ENCODE measurements around the gene RNU6-7. TPM values are rescaled to one million over a fixed set of nuclear protein-coding genes. Genes with fewer than 3 reads are reported as not detected.

RNU6-7 gene
- total and polyA plus RNA-seq, 2 of the 13 experiments (the other 11 are each of a cell fraction or from before 2014, with no cell fraction given), result under 0.01 TPM; not detected in 1

DNA sequence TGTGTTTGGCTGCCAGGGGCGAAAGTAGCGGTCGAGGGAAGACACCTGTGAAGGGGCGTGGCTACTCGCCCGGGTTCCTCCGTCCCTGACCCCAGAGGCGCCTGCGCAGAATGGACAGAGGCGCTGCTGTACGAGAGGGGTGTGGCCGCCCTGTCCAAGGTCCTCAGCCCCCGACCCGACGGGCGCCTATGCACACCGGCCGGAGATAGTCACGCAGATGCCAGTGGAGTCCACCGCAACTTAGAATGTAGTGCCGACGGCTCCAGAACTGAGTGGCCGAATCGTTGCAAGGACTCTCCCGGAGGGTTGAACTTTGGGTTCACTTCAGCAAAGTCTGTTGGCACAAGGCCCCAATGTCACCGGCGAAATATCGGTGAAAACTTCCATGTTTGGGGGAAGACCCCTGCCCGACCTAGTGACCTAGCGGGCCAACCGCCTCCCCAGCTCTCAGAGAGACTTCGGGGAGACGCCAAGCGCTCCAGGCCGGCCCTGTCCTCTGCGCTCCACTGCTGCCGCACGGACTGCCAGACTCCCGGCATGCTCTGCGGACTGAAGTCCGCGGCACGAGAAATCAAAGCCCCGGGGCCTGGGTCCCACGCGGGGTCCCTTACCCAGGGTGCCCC, 541 bp upstream of the RNU6-7 start (continued):
- TF ChIP-seq ATF7 (IDR thresholded peaks at IDR 0.05) (no peak), ATF7 (CRISPR knock-in tag; IDR thresholded peaks at IDR 0.05) (peak; percentile 54), ZFP37 (CRISPR knock-in tag; IDR thresholded peaks at IDR 0.05; ENCODE audit: borderline replicate concordance) (peak; percentile 70), HMGA1 (CRISPR knock-in tag; conservative IDR thresholded peaks at IDR 0.05) (no peak), NFIC (IDR thresholded peaks at IDR 0.05; ENCODE audit: low read length) (no peak), ZFP36 (IDR thresholded peaks at IDR 0.05; ENCODE audit: borderline replicate concordance, low read depth, low read length, partially characterized antibody) (no peak), FOXO1 (CRISPR knock-in tag; IDR thresholded peaks at IDR 0.05) (peak; percentile 79), RAD21 (CRISPR knock-in tag; IDR thresholded peaks at IDR 0.05) (peak; percentile 75), REPIN1 (CRISPR knock-in tag; IDR thresholded peaks at IDR 0.05; ENCODE audit: borderline replicate concordance, low read depth) (peak; percentile 95), ZNF772 (CRISPR knock-in tag; IDR thresholded peaks at IDR 0.05) (peak; percentile 96), FOXM1 (CRISPR knock-in tag; IDR thresholded peaks at IDR 0.05) (no peak), ZNF652 (CRISPR knock-in tag; IDR thresholded peaks at IDR 0.05; ENCODE audit: borderline replicate concordance, low read depth) (no peak; the same call in 1 of the 2 replicates), SP4 (CRISPR knock-in tag; IDR thresholded peaks at IDR 0.05) (peak; percentile 82), IKZF1 (IDR thresholded peaks at IDR 0.05) (no peak), NAIF1 (CRISPR knock-in tag; IDR thresholded peaks at IDR 0.05; ENCODE audit: borderline replicate concordance) (0 out of 2 replicates have a peak, but pooled peaks have one; percentile 55), FOXA3 (CRISPR knock-in tag; IDR thresholded peaks at IDR 0.05) (peak; percentile 67)
- TF ChIP-seq, protein P1, sequence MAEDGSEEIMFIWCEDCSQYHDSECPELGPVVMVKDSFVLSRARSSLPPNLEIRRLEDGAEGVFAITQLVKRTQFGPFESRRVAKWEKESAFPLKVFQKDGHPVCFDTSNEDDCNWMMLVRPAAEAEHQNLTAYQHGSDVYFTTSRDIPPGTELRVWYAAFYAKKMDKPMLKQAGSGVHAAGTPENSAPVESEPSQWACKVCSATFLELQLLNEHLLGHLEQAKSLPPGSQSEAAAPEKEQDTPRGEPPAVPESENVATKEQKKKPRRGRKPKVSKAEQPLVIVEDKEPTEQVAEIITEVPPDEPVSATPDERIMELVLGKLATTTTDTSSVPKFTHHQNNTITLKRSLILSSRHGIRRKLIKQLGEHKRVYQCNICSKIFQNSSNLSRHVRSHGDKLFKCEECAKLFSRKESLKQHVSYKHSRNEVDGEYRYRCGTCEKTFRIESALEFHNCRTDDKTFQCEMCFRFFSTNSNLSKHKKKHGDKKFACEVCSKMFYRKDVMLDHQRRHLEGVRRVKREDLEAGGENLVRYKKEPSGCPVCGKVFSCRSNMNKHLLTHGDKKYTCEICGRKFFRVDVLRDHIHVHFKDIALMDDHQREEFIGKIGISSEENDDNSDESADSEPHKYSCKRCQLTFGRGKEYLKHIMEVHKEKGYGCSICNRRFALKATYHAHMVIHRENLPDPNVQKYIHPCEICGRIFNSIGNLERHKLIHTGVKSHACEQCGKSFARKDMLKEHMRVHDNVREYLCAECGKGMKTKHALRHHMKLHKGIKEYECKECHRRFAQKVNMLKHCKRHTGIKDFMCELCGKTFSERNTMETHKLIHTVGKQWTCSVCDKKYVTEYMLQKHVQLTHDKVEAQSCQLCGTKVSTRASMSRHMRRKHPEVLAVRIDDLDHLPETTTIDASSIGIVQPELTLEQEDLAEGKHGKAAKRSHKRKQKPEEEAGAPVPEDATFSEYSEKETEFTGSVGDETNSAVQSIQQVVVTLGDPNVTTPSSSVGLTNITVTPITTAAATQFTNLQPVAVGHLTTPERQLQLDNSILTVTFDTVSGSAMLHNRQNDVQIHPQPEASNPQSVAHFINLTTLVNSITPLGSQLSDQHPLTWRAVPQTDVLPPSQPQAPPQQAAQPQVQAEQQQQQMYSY (CRISPR knock-in tag; IDR thresholded peaks at IDR 0.05), result peak; percentile 35; the same call in 1 of the 2 replicates
- TF ChIP-seq, protein P2, sequence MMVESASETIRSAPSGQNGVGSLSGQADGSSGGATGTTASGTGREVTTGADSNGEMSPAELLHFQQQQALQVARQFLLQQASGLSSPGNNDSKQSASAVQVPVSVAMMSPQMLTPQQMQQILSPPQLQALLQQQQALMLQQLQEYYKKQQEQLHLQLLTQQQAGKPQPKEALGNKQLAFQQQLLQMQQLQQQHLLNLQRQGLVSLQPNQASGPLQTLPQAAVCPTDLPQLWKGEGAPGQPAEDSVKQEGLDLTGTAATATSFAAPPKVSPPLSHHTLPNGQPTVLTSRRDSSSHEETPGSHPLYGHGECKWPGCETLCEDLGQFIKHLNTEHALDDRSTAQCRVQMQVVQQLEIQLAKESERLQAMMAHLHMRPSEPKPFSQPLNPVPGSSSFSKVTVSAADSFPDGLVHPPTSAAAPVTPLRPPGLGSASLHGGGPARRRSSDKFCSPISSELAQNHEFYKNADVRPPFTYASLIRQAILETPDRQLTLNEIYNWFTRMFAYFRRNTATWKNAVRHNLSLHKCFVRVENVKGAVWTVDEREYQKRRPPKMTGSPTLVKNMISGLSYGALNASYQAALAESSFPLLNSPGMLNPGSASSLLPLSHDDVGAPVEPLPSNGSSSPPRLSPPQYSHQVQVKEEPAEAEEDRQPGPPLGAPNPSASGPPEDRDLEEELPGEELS (CRISPR knock-in tag; IDR thresholded peaks at IDR 0.05), result no peak; the same call in none of the 2 replicates
- TF ChIP-seq, protein P3, sequence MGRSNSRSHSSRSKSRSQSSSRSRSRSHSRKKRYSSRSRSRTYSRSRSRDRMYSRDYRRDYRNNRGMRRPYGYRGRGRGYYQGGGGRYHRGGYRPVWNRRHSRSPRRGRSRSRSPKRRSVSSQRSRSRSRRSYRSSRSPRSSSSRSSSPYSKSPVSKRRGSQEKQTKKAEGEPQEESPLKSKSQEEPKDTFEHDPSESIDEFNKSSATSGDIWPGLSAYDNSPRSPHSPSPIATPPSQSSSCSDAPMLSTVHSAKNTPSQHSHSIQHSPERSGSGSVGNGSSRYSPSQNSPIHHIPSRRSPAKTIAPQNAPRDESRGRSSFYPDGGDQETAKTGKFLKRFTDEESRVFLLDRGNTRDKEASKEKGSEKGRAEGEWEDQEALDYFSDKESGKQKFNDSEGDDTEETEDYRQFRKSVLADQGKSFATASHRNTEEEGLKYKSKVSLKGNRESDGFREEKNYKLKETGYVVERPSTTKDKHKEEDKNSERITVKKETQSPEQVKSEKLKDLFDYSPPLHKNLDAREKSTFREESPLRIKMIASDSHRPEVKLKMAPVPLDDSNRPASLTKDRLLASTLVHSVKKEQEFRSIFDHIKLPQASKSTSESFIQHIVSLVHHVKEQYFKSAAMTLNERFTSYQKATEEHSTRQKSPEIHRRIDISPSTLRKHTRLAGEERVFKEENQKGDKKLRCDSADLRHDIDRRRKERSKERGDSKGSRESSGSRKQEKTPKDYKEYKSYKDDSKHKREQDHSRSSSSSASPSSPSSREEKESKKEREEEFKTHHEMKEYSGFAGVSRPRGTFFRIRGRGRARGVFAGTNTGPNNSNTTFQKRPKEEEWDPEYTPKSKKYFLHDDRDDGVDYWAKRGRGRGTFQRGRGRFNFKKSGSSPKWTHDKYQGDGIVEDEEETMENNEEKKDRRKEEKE (IDR thresholded peaks at IDR 0.05), result no peak
- TF ChIP-seq, protein P4, sequence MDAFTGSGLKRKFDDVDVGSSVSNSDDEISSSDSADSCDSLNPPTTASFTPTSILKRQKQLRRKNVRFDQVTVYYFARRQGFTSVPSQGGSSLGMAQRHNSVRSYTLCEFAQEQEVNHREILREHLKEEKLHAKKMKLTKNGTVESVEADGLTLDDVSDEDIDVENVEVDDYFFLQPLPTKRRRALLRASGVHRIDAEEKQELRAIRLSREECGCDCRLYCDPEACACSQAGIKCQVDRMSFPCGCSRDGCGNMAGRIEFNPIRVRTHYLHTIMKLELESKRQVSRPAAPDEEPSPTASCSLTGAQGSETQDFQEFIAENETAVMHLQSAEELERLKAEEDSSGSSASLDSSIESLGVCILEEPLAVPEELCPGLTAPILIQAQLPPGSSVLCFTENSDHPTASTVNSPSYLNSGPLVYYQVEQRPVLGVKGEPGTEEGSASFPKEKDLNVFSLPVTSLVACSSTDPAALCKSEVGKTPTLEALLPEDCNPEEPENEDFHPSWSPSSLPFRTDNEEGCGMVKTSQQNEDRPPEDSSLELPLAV (CRISPR knock-in tag; conservative IDR thresholded peaks at IDR 0.05; ENCODE audit: low read depth), result 0 out of 2 replicates have a peak, but pooled peaks have one; percentile 67
